ENCODE measurements around the gene SLC30A7.

GRCh38 chr1:100847361-100848082 is 48.4 kb upstream of the SLC30A7 start:
- TF ChIP-seq CTCF (IDR thresholded peaks at IDR 0.05) (no peak), POLR2A (IDR thresholded peaks at IDR 0.05) (no peak)
